Neural cell (in vitro differentiated cells): ENCODE results near the gene PSMB7. TPM values are rescaled to one million over a fixed set of nuclear protein-coding genes. Genes with fewer than 3 reads are reported as not detected.

Experiments used
- H2AFZ ChIP-seq: fragments of 200-600, 300-800 bp; sonication (generic), shearing (Covaris generic); 2 replicates; pipeline ENCODE4 v1.6.0; 2014; ENCODE audit warnings: low read depth, mild to moderate bottlenecking, antibody characterized with exemption, low read length, moderate library complexity
- H3F3A ChIP-seq: fragments of 200-600 bp; shearing (Covaris generic); 2 replicates; pipeline ENCODE4 v1.6.1; 2016; ENCODE audit warnings: mild to moderate bottlenecking, moderate library complexity, mixed read lengths, antibody characterized with exemption, low read length; ENCODE audit not compliant: insufficient read depth, poor library complexity, severe bottlenecking
- H3K27ac ChIP-seq: fragments of 200-600, 300-800 bp; sonication (generic), shearing (Covaris generic); 2 replicates; pipeline ENCODE4 v1.5.1; 2014; ENCODE audit warnings: mild to moderate bottlenecking, low read length, moderate library complexity
- H3K27me3 ChIP-seq: fragments of 300-800, 200-600 bp; sonication (generic), shearing (Covaris generic); 2 replicates; pipeline ENCODE4 v1.6.0; 2014; ENCODE audit warnings: mild to moderate bottlenecking, low read depth, low read length, moderate library complexity; ENCODE audit not compliant: insufficient read depth
- H3K36me3 ChIP-seq: fragments of 300-800, 200-600 bp; sonication (generic), shearing (Covaris generic); 2 replicates; pipeline ENCODE4 v1.5.1; 2014; ENCODE audit warnings: mild to moderate bottlenecking, antibody characterized with exemption, low read length, moderate library complexity; ENCODE audit not compliant: insufficient read depth
- H3K4me2 ChIP-seq: fragments of 300-800, 200-600 bp; sonication (generic), shearing (Covaris generic); 2 replicates; pipeline ENCODE4 v1.6.0; 2014; ENCODE audit warnings: mild to moderate bottlenecking, low read length
- H3K4me3 ChIP-seq: fragments of 300-800, 200-600 bp; sonication (generic), shearing (Covaris generic); 2 replicates; pipeline ENCODE4 v1.5.1; 2014; ENCODE audit warnings: mild to moderate bottlenecking, low read length, moderate library complexity
- H3K79me2 ChIP-seq: fragments of 200-600 bp; shearing (Covaris generic); replicated peaks from 2 replicates; pipeline ENCODE4 v1.6.0; 2014; ENCODE audit warnings: mild to moderate bottlenecking, low read length, moderate library complexity; ENCODE audit not compliant: insufficient read depth
- H3K9ac ChIP-seq: fragments of 300-800, 200-600 bp; sonication (generic), shearing (Covaris generic); 2 replicates; pipeline ENCODE4 v1.6.1; 2016; ENCODE audit warnings: mild to moderate bottlenecking, low read length, mixed read lengths
- H3K9me2 ChIP-seq: fragments of 200-600 bp; shearing (Covaris generic); 2 replicates; pipeline ENCODE4 v1.6.1; 2016; ENCODE audit warnings: mild to moderate bottlenecking, low read length, mixed read lengths; ENCODE audit not compliant: insufficient read depth
- H3K9me3 ChIP-seq: fragments of 200-600, 300-800 bp; sonication (generic), shearing (Covaris generic); 2 replicates; pipeline ENCODE4 v1.6.1; 2016; ENCODE audit warnings: mild to moderate bottlenecking, mixed run types, low read length, moderate library complexity, mixed read lengths
- H4K20me1 ChIP-seq: fragments of 200-600 bp; shearing (Covaris generic); 2 replicates; pipeline ENCODE4 v1.6.1; 2016; ENCODE audit warnings: mild to moderate bottlenecking, mixed run types; ENCODE audit not compliant: insufficient read depth
- EP300 ChIP-seq: fragments of 450-650 bp; conservative IDR thresholded peaks from 2 replicates; pipeline ENCODE4 v1.6.1; 2014; ENCODE audit warnings: antibody characterized with exemption, mild to moderate bottlenecking, moderate library complexity; ENCODE audit not compliant: poor library complexity, severe bottlenecking
- EZH2 ChIP-seq: fragments of 200-600, 300-800 bp; shearing (Covaris generic), sonication (generic); IDR thresholded peaks from 2 replicates; pipeline ENCODE4 v1.6.1; 2014; ENCODE audit warnings: antibody characterized with exemption, low read length, borderline replicate concordance, mild to moderate bottlenecking; ENCODE audit not compliant: insufficient read depth, poor library complexity, severe bottlenecking
- MXI1 ChIP-seq: fragments of 450-650 bp; conservative IDR thresholded peaks from 2 replicates; pipeline ENCODE4 v1.6.1; 2014; ENCODE audit warnings: antibody characterized with exemption, mild to moderate bottlenecking; ENCODE audit not compliant: poor library complexity, severe bottlenecking
- POLR2AphosphoS5 ChIP-seq: IDR thresholded peaks from 2 replicates; pipeline ENCODE4 v1.6.1; 2012
- RAD21 ChIP-seq: fragments of 450-650 bp; conservative IDR thresholded peaks from 2 replicates; pipeline ENCODE4 v1.6.1; 2014; ENCODE audit warnings: antibody characterized with exemption, mild to moderate bottlenecking, moderate library complexity
- SMC3 ChIP-seq: fragments of 450-650 bp; conservative IDR thresholded peaks from 2 replicates; pipeline ENCODE4 v1.6.1; 2014; ENCODE audit warnings: antibody characterized with exemption, mild to moderate bottlenecking, moderate library complexity; ENCODE audit not compliant: poor library complexity
- TAF1 ChIP-seq: IDR thresholded peaks from 2 replicates; pipeline ENCODE4 v1.6.1; 2012; ENCODE audit warnings: low read depth
- polyA plus RNA-seq: library from polyadenylated mRNA; depleted of rRNA; stranded (reverse); fragments of >200 nt; gene quantifications from 2 replicates; pipeline ENCODE4 v1.2.3, GENCODE V29; 2014
- TF ChIP-seq, protein P1 (sequence below): fragments of 450-650 bp; IDR thresholded peaks from 2 replicates; pipeline ENCODE4 v1.5.1; 2014; ENCODE audit warnings: antibody characterized with exemption, mild to moderate bottlenecking, moderate library complexity; ENCODE audit not compliant: poor library complexity, severe bottlenecking
- TF ChIP-seq, protein P2 (sequence below): IDR thresholded peaks from 2 replicates; pipeline ENCODE4 v1.6.1; 2012; ENCODE audit warnings: borderline replicate concordance

Gene PSMB7
- polyA plus RNA-seq, 1 donor from 2014 or later: 363 TPM

- Histone ChIP-seq H3K4me3 (no peak overlapping the region), H4K20me1 (no peaks in the 10 kb centered on the region), H3K27ac (no peak overlapping the region), H3K9me2 (no peaks in the 10 kb centered on the region), H3K36me3 (peaks cover 5% of the 10 kb centered on the region), H2AFZ (no peak overlapping the region), H3F3A (no peaks in the 10 kb centered on the region), H3K79me2 (peaks cover 9% of the 10 kb centered on the region), H3K27me3 (no peaks in the 10 kb centered on the region), H3K4me2 (no peak overlapping the region), H3K9ac (no peak overlapping the region), H3K9me3 (no peaks in the 10 kb centered on the region)
- TF ChIP-seq EZH2 (no peak), EP300 (no peak), SMC3 (no peak), MXI1 (no peak), RAD21 (no peak), POLR2AphosphoS5 (no peak)
- TF ChIP-seq, protein P1, sequence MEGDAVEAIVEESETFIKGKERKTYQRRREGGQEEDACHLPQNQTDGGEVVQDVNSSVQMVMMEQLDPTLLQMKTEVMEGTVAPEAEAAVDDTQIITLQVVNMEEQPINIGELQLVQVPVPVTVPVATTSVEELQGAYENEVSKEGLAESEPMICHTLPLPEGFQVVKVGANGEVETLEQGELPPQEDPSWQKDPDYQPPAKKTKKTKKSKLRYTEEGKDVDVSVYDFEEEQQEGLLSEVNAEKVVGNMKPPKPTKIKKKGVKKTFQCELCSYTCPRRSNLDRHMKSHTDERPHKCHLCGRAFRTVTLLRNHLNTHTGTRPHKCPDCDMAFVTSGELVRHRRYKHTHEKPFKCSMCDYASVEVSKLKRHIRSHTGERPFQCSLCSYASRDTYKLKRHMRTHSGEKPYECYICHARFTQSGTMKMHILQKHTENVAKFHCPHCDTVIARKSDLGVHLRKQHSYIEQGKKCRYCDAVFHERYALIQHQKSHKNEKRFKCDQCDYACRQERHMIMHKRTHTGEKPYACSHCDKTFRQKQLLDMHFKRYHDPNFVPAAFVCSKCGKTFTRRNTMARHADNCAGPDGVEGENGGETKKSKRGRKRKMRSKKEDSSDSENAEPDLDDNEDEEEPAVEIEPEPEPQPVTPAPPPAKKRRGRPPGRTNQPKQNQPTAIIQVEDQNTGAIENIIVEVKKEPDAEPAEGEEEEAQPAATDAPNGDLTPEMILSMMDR: no peak
- TF ChIP-seq, protein P2, sequence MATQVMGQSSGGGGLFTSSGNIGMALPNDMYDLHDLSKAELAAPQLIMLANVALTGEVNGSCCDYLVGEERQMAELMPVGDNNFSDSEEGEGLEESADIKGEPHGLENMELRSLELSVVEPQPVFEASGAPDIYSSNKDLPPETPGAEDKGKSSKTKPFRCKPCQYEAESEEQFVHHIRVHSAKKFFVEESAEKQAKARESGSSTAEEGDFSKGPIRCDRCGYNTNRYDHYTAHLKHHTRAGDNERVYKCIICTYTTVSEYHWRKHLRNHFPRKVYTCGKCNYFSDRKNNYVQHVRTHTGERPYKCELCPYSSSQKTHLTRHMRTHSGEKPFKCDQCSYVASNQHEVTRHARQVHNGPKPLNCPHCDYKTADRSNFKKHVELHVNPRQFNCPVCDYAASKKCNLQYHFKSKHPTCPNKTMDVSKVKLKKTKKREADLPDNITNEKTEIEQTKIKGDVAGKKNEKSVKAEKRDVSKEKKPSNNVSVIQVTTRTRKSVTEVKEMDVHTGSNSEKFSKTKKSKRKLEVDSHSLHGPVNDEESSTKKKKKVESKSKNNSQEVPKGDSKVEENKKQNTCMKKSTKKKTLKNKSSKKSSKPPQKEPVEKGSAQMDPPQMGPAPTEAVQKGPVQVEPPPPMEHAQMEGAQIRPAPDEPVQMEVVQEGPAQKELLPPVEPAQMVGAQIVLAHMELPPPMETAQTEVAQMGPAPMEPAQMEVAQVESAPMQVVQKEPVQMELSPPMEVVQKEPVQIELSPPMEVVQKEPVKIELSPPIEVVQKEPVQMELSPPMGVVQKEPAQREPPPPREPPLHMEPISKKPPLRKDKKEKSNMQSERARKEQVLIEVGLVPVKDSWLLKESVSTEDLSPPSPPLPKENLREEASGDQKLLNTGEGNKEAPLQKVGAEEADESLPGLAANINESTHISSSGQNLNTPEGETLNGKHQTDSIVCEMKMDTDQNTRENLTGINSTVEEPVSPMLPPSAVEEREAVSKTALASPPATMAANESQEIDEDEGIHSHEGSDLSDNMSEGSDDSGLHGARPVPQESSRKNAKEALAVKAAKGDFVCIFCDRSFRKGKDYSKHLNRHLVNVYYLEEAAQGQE: no peak
Observed at GRCh38 chr9:124359426-124359825, 55.8 kb downstream of the PSMB7 start.

GRCh38 chr9:124358631-124359030 lies 56.6 kb downstream of the PSMB7 start:
- H4K20me1 ChIP-seq: no peaks in the 10 kb centered on the region

More at GRCh38 chr9:124358631-124359030, 56.6 kb downstream of the PSMB7 start:
- Histone ChIP-seq H3K27ac (no peak overlapping the region), H3K27me3 (no peaks in the 10 kb centered on the region), H3K9me3 (no peaks in the 10 kb centered on the region), H3K36me3 (peaks cover 5% of the 10 kb centered on the region), H2AFZ (no peak overlapping the region), H3F3A (no peaks in the 10 kb centered on the region), H3K4me3 (no peak overlapping the region), H3K9me2 (no peaks in the 10 kb centered on the region), H3K79me2 (peaks cover 9% of the 10 kb centered on the region), H3K4me2 (no peak overlapping the region), H3K9ac (no peak overlapping the region)
- TF ChIP-seq EZH2: no peak
- TF ChIP-seq TAF1: no peak
- no peak for TF ChIP-seq RAD21
- TF ChIP-seq, protein P2: no peak
- TF ChIP-seq, protein P1: no peak
- no peak for TF ChIP-seq POLR2AphosphoS5
- TF ChIP-seq MXI1: no peak
- no peak for TF ChIP-seq SMC3
- TF ChIP-seq EP300: no peak
